Kidney (tissue), 14 donors: ENCODE data around the gene UBR3. TPM values are rescaled to one million over a fixed set of nuclear protein-coding genes. Genes with fewer than 3 reads are reported as not detected.

Experiments used
- DNase-seq, 5 donors: peaks; one replicate each; pipeline ENCODE4 v3.0.0-alpha.2; 2013 to 2020
- FAIRE-seq: peaks from 2 replicates; lab custom pipeline; 2012; peaks lifted over from hg19 to GRCh38; lab: Jason Lieb, UNC
- H3K27ac ChIP-seq, 2 donors: one replicate each; pipeline ENCODE4 v1.7.0; 2013; ENCODE audit warnings: low read depth in 2 of 2, low read length in 2 of 2, inconsistent platforms in 1 of 2
- H3K27me3 ChIP-seq: one replicate; pipeline ENCODE4 v1.7.1; 2013; ENCODE audit warnings: low read length, inconsistent platforms; ENCODE audit not compliant: control insufficient read depth, insufficient read depth
- H3K36me3 ChIP-seq, 3 donors: one replicate each; pipeline versions ENCODE4 v1.7.0 to v1.7.1; 2013; ENCODE audit warnings: low read length in 3 of 3, control low read depth in 1 of 3, inconsistent platforms in 1 of 3; ENCODE audit not compliant: insufficient read depth in 3 of 3, control insufficient read depth in 2 of 3
- H3K4me1 ChIP-seq, 3 donors: one replicate each; pipeline versions ENCODE4 v1.7.0 to v1.7.1; 2013; ENCODE audit warnings: low read length in 3 of 3, inconsistent platforms in 1 of 3, low read depth in 1 of 3; ENCODE audit not compliant: control insufficient read depth in 2 of 3, insufficient read depth in 2 of 3
- H3K4me3 ChIP-seq, 3 donors: one replicate each; pipeline versions ENCODE4 v1.7.0 to v1.8.1; 2013; ENCODE audit warnings: low read length in 3 of 3, control low read depth in 1 of 3, inconsistent platforms in 1 of 3
- H3K9ac ChIP-seq, 3 donors: one replicate each; pipeline versions ENCODE4 v1.7.0 to v1.7.1; 2013; ENCODE audit warnings: low read length in 3 of 3, control low read depth in 1 of 3, inconsistent platforms in 1 of 3
- H3K9me3 ChIP-seq, 3 donors: one replicate each; pipeline versions ENCODE4 v1.7.0 to v1.7.1; 2013; ENCODE audit warnings: low read length in 3 of 3, control low read depth in 1 of 3, inconsistent platforms in 1 of 3; ENCODE audit not compliant: control insufficient read depth in 2 of 3, insufficient read depth in 1 of 3
- CTCF ChIP-seq: IDR thresholded peaks from 3 replicates; pipeline ENCODE4 v1.5.1; 2012; ENCODE audit warnings: mild to moderate bottlenecking, moderate library complexity, borderline replicate concordance; ENCODE audit not compliant: insufficient read depth; ENCODE audit errors: extremely low read depth
- intact Hi-C: fragments of 100-400 bp; cut with DNase I; formaldehyde crosslinking; loops from one replicate; pipeline ENCODE4 v1.11.1; 2022
- polyA plus RNA-seq: library from polyadenylated mRNA; stranded (reverse); fragments of 350-450 nt; fragmentation: Illumina TruSeq; extraction: RNeasy Lipid Tissue Mini Kit (QIAGEN cat#74804); gene quantifications from one replicate; pipeline ENCODE4 v1.2.3, GENCODE V29; 2014; ENCODE audit warnings: low read depth, low replicate concordance; ENCODE audit not compliant: insufficient read depth
- total RNA-seq: library from RNA; stranded (reverse); fragmentation: NEBNext Ultra II Directional; extraction: Animal tissue kit (Norgen Biotek cat#: 25700); gene quantifications from one replicate; pipeline ENCODE4 v1.2.1, GENCODE V29; 2021
- donor health status: control.
- donor health status: control.
- donor health status: control.
- donor health status: control.
- donor health status: control.
- donor health status: DM: yes; HTN: yes; CAD: no.
- donor health status: Normal renal cell carcinoma (clear cell type).

The UBR3 gene
- total and polyA plus RNA-seq, 2 donors from 2014 or later: 10.2 to 41.0 TPM

- no peak for DNase-seq
- intact Hi-C loops: no loop called here
- no peak for TF ChIP-seq CTCF
- Histone ChIP-seq H3K27ac (no peak overlapping the region), H3K36me3 (peaks cover 0 to 5% (median 4%) of the 10 kb centered on the region in 3 donors), H3K9me3 (peaks cover 0 to 15% (median 2%) of the 10 kb centered on the region in 3 donors), H3K4me3 (no peak overlapping the region), H3K27me3 (no peaks in the 10 kb centered on the region), H3K4me1 (no peaks in the 10 kb centered on the region), H3K9ac (no peak overlapping the region)
- no peak for FAIRE-seq
Measured at GRCh38 chr2:169977530-169977929, 150.3 kb downstream of the UBR3 start.

- no peak overlapping the region for H3K4me3 ChIP-seq
- intact Hi-C loops: no loop called here
- H3K9ac ChIP-seq: no peak overlapping the region
- H3K27ac ChIP-seq: no peak overlapping the region
- TF ChIP-seq CTCF: no peak
- H3K27me3 ChIP-seq: no peaks in the 10 kb centered on the region
- DNase-seq (no peak), FAIRE-seq (no peak)
- peaks cover 0 to 15% (median 2%) of the 10 kb centered on the region in 3 donors for H3K9me3 ChIP-seq
- peaks cover 0 to 5% (median 4%) of the 10 kb centered on the region in 3 donors for H3K36me3 ChIP-seq
- no peaks in the 10 kb centered on the region for H3K4me1 ChIP-seq
Measured at GRCh38 chr2:169978402-169979017, 151.3 kb downstream of the UBR3 start.

GRCh38 chr2:169979025-169979424, 151.8 kb downstream of the UBR3 start:
- Histone ChIP-seq H3K36me3 (peaks cover 0 to 5% (median 4%) of the 10 kb centered on the region in 3 donors), H3K4me3 (no peak overlapping the region), H3K9ac (no peak overlapping the region), H3K27ac (no peak overlapping the region), H3K4me1 (no peaks in the 10 kb centered on the region), H3K27me3 (no peaks in the 10 kb centered on the region), H3K9me3 (peaks cover 0 to 15% (median 2%) of the 10 kb centered on the region in 3 donors)
- no peak for FAIRE-seq
- no peak for DNase-seq
- no peak for TF ChIP-seq CTCF
- intact Hi-C loops: no loop called here

- no peak for FAIRE-seq
- Histone ChIP-seq H3K9ac (no peak overlapping the region), H3K4me1 (no peaks in the 10 kb centered on the region), H3K36me3 (peaks cover 0 to 5% (median 4%) of the 10 kb centered on the region in 3 donors), H3K27me3 (no peaks in the 10 kb centered on the region), H3K27ac (no peak overlapping the region), H3K4me3 (no peak overlapping the region), H3K9me3 (peaks cover 0 to 15% (median 2%) of the 10 kb centered on the region in 3 donors)
- intact Hi-C loops: no loop called here
- DNase-seq: no peak
- TF ChIP-seq CTCF: no peak
Measured at GRCh38 chr2:169980001-169980400, 152.7 kb downstream of the UBR3 start.
